HUES64 (cell line): ENCODE measurements around the gene UBA6. TPM values are rescaled to one million over a fixed set of nuclear protein-coding genes. Genes with fewer than 3 reads are reported as not detected.
"Not testable (repeated sequence)": the region's sequence is repeated elsewhere in the genome, so short reads cannot be mapped to it uniquely, and the experiment has no call there.

Experiments
- H3K27ac ChIP-seq: 2 replicates; pipeline ENCODE4 v1.7.0; 2013; ENCODE audit warnings: low read depth, low read length, inconsistent platforms
- H3K27me3 ChIP-seq: 2 replicates; pipeline ENCODE4 v1.6.1; 2013; ENCODE audit warnings: mild to moderate bottlenecking, low read length; ENCODE audit not compliant: insufficient read depth
- H3K36me3 ChIP-seq: 2 replicates; pipeline ENCODE4 v1.6.1; 2013; ENCODE audit warnings: mild to moderate bottlenecking, low read length; ENCODE audit not compliant: insufficient read depth
- H3K4me1 ChIP-seq: 2 replicates; pipeline ENCODE4 v1.6.1; 2013; ENCODE audit warnings: mild to moderate bottlenecking, low read length, moderate library complexity; ENCODE audit not compliant: insufficient read depth
- H3K4me3 ChIP-seq: 2 replicates; pipeline ENCODE4 v1.5.1; 2013; ENCODE audit warnings: mild to moderate bottlenecking, low read length, moderate library complexity
- H3K9ac ChIP-seq: 2 replicates; pipeline ENCODE4 v1.6.1; 2013; ENCODE audit warnings: mild to moderate bottlenecking, low read depth, low read length
- H3K9me3 ChIP-seq: 2 replicates; pipeline ENCODE4 v1.6.1; 2013; ENCODE audit warnings: low read depth, low read length; ENCODE audit not compliant: insufficient read depth
- WGBS: fragments of 150-250, 120-280 bp; methylation state at CpG from one replicate; pipeline ENCODE4 v1.1.7; 2013; ENCODE audit warnings: missing lambda C conversion rate; 5-methylcytosine and 5-hydroxymethylcytosine counted together
- polyA plus RNA-seq, 2 experiments: library from polyadenylated mRNA; stranded (reverse); fragments of 50-300 nt; gene quantifications; one replicate each; pipeline ENCODE4 v1.2.3, GENCODE V29; 2013

The UBA6 gene
- polyA plus RNA-seq (2013, experiment 1 of 2), result 26.0 TPM
- 36.4 TPM for polyA plus RNA-seq (2013, experiment 2 of 2)

GRCh38 chr4:67700738-67701516 is at the start of gene UBA6:
Gene UBA6, minus strand, starts transcription at chr4:67701155. Its CDS starts 36 bp downstream, at chr4:67701119.
- H3K4me1 ChIP-seq, result peaks cover 9% of the 10 kb centered on the region
- no peaks in the 10 kb centered on the region for H3K27me3 ChIP-seq
- H3K36me3 ChIP-seq, result peaks cover 13% of the 10 kb centered on the region; the same call in 1 of the 2 replicates
- H3K9me3 ChIP-seq, result no peaks in the 10 kb centered on the region
- peak within 1 kb of the TSS; percentile 98 for H3K4me3 ChIP-seq
- peak within 1 kb of the TSS; percentile 74 for H3K27ac ChIP-seq
- peak within 1 kb of the TSS; percentile 90 for H3K9ac ChIP-seq
- under 1% methylated on average over 57 of the region's 57 CpGs for WGBS

GRCh38 chr4:67750691-67751090 is 49.7 kb upstream of the UBA6 start:
- Histone ChIP-seq H3K27ac (no peak overlapping the region), H3K4me3 (no peak overlapping the region), H3K4me1 (no peaks in the 10 kb centered on the region), H3K36me3 (no peaks in the 10 kb centered on the region), H3K9ac (no peak overlapping the region), H3K27me3 (no peaks in the 10 kb centered on the region), H3K9me3 (no peaks in the 10 kb centered on the region)
- WGBS, result 93% methylated on average over 4 of the region's 4 CpGs

- Histone ChIP-seq H3K36me3 (no peaks in the 10 kb centered on the region), H3K27me3 (no peaks in the 10 kb centered on the region), H3K27ac (no peak overlapping the region), H3K4me1 (no peaks in the 10 kb centered on the region), H3K9ac (no peak overlapping the region), H3K9me3 (no peaks in the 10 kb centered on the region), H3K4me3 (no peak overlapping the region)
- 81% methylated on average over 2 of the region's 3 CpGs for WGBS
Measured at GRCh38 chr4:67749286-67749685, 48.3 kb upstream of the UBA6 start.

GRCh38 chr4:67746797-67747495 is 46.0 kb upstream of the UBA6 start:
- Histone ChIP-seq H3K27me3 (no peaks in the 10 kb centered on the region), H3K9ac (no peak overlapping the region), H3K4me1 (no peaks in the 10 kb centered on the region), H3K36me3 (no peaks in the 10 kb centered on the region), H3K27ac (no peak overlapping the region), H3K9me3 (no peaks in the 10 kb centered on the region), H3K4me3 (no peak overlapping the region)
- 72% methylated on average over 5 of the region's 5 CpGs for WGBS

- WGBS, result 91% methylated on average over 3 of the region's 4 CpGs
- Histone ChIP-seq H3K4me1 (no peaks in the 10 kb centered on the region), H3K36me3 (no peaks in the 10 kb centered on the region), H3K27ac (no peak overlapping the region), H3K9ac (no peak overlapping the region), H3K27me3 (no peaks in the 10 kb centered on the region), H3K4me3 (no peak overlapping the region), H3K9me3 (no peaks in the 10 kb centered on the region)
Measured at GRCh38 chr4:67744561-67745283, 43.8 kb upstream of the UBA6 start.

GRCh38 chr4:67743194-67743593 is 42.2 kb upstream of the UBA6 start:
- Histone ChIP-seq H3K4me1 (no peaks in the 10 kb centered on the region), H3K27ac (no peak overlapping the region), H3K4me3 (no peak overlapping the region), H3K9me3 (no peaks in the 10 kb centered on the region), H3K36me3 (no peaks in the 10 kb centered on the region), H3K27me3 (no peaks in the 10 kb centered on the region), H3K9ac (no peak overlapping the region)
- WGBS, result 95% methylated on average over 3 of the region's 3 CpGs

- 0 out of 2 replicates have a peak, but pooled peaks cover 2% of the 10 kb centered on the region for H3K36me3 ChIP-seq
- H3K9ac ChIP-seq, result no peak overlapping the region
- no peak overlapping the region for H3K4me3 ChIP-seq
- no peaks in the 10 kb centered on the region for H3K27me3 ChIP-seq
- no peak overlapping the region for H3K27ac ChIP-seq
- no peaks in the 10 kb centered on the region for H3K4me1 ChIP-seq
- no CpG with 5 or more reads among the region's 1 CpG for WGBS
- H3K9me3 ChIP-seq, result no peaks in the 10 kb centered on the region
Measured at GRCh38 chr4:67736262-67736661, 35.3 kb upstream of the UBA6 start.

GRCh38 chr4:67735325-67735724 is 34.4 kb upstream of the UBA6 start:
- no peaks in the 10 kb centered on the region for H3K4me1 ChIP-seq
- no peaks in the 10 kb centered on the region for H3K9me3 ChIP-seq
- no peak overlapping the region for H3K9ac ChIP-seq
- no peak overlapping the region for H3K4me3 ChIP-seq
- no peak overlapping the region for H3K27ac ChIP-seq
- H3K27me3 ChIP-seq, result no peaks in the 10 kb centered on the region
- H3K36me3 ChIP-seq, result 0 out of 2 replicates have a peak, but pooled peaks cover 2% of the 10 kb centered on the region

GRCh38 chr4:67730511-67730910 is 29.6 kb upstream of the UBA6 start:
- H3K4me3 ChIP-seq, H3K36me3 ChIP-seq, H3K4me1 ChIP-seq, H3K27me3 ChIP-seq, H3K9me3 ChIP-seq, H3K9ac ChIP-seq, H3K27ac ChIP-seq: not testable (repeated sequence)
- 90% methylated on average over 3 of the region's 3 CpGs for WGBS

GRCh38 chr4:67727124-67727850 is 26.3 kb upstream of the UBA6 start:
- no peak overlapping the region for H3K27ac ChIP-seq
- H3K4me3 ChIP-seq, result no peak overlapping the region
- no peaks in the 10 kb centered on the region for H3K9me3 ChIP-seq
- peaks cover 6% of the 10 kb centered on the region for H3K4me1 ChIP-seq
- H3K9ac ChIP-seq, result no peak overlapping the region
- peaks cover 2% of the 10 kb centered on the region; the same call in 1 of the 2 replicates for H3K36me3 ChIP-seq
- 95% methylated on average over 4 of the region's 4 CpGs for WGBS
- no peaks in the 10 kb centered on the region for H3K27me3 ChIP-seq
